Natural killer cell (primary cell): Measurements from ENCODE around the gene RBM19. TPM values are rescaled to one million over a fixed set of nuclear protein-coding genes. Genes with fewer than 3 reads are reported as not detected.
A peak's percentile ranks its signal among the peaks of the same experiment; 100 is the strongest.

ENCODE experiments used
- ATAC-seq, 3 donors: fragments of 150-1000 bp in 2 of 3; fragments of 200-7000 bp in 1 of 3; cut with Tn5 transposase; 1 replicate in 1 of 3; 2 replicates in 2 of 3; pipeline ENCODE4 v1.10.0; 2021; ENCODE audit warnings: mild to moderate bottlenecking in 2 of 3, moderate library complexity in 2 of 3
- DNase-seq, 2 donors: peaks; one replicate each; pipeline versions ENCODE4 v3.0.0 to v3.0.0-alpha.2; 2013 to 2021; ENCODE audit warnings: mixed read lengths in 1 of 2
- H3K27ac ChIP-seq: one replicate; pipeline ENCODE4 v1.5.1; 2013; ENCODE audit warnings: mild to moderate bottlenecking, low read length
- H3K27me3 ChIP-seq: one replicate; pipeline ENCODE4 v1.6.1; 2013; ENCODE audit warnings: low read length; ENCODE audit not compliant: control insufficient read depth, insufficient read depth
- H3K36me3 ChIP-seq: one replicate; pipeline ENCODE4 v1.6.1; 2013; ENCODE audit warnings: low read length; ENCODE audit not compliant: control insufficient read depth, insufficient read depth
- H3K4me1 ChIP-seq: one replicate; pipeline ENCODE4 v1.6.1; 2013; ENCODE audit warnings: low read length; ENCODE audit not compliant: control insufficient read depth, insufficient read depth
- H3K4me3 ChIP-seq: one replicate; pipeline ENCODE4 v1.5.1; 2013; ENCODE audit warnings: low read length
- H3K9me3 ChIP-seq: one replicate; pipeline ENCODE4 v1.6.1; 2013; ENCODE audit warnings: low read length; ENCODE audit not compliant: control insufficient read depth, insufficient read depth
- H3K27ac Mint-ChIP-seq, 2 donors: one replicate each; pipeline ENCODE4 v1.8.0; 2022; ENCODE audit warnings: mild to moderate bottlenecking in 2 of 2, mixed read lengths in 2 of 2, moderate library complexity in 1 of 2
- H3K27me3 Mint-ChIP-seq, 2 donors: one replicate each; pipeline ENCODE4 v1.8.0; 2022; ENCODE audit warnings: low read depth in 2 of 2, mixed read lengths in 2 of 2
- H3K36me3 Mint-ChIP-seq: one replicate; pipeline ENCODE4 v1.8.0; 2022; ENCODE audit warnings: mixed read lengths
- H3K4me1 Mint-ChIP-seq, 2 donors: one replicate each; pipeline ENCODE4 v1.8.0; 2022; ENCODE audit warnings: mixed read lengths in 2 of 2
- H3K4me3 Mint-ChIP-seq: one replicate; pipeline ENCODE4 v1.8.0; 2022; ENCODE audit warnings: mild to moderate bottlenecking, moderate library complexity, mixed read lengths
- H3K9me3 Mint-ChIP-seq, 2 donors: one replicate each; pipeline ENCODE4 v1.8.0; 2022; ENCODE audit warnings: mixed read lengths in 2 of 2
- CTCF ChIP-seq: fragments of 200-600 bp; IDR thresholded peaks from one replicate; pipeline ENCODE4 v1.8.0; 2022; ENCODE audit warnings: antibody characterized with exemption
- WGBS: methylation state at CpG from one replicate; pipeline ENCODE4 v1.1.7; 2013; ENCODE audit warnings: missing lambda C conversion rate; ENCODE audit not compliant: insufficient coverage; 5-methylcytosine and 5-hydroxymethylcytosine counted together
- intact Hi-C: fragments of 100-400 bp; cut with micrococcal nuclease; formaldehyde crosslinking; loops from one replicate; pipeline ENCODE4 v1.14.2; 2022
- total RNA-seq, 4 donors: library from RNA; stranded (reverse); fragments of 120-200 nt in 1 of 4; gene quantifications; one replicate each; pipeline versions ENCODE4 v1.2.3 to v1.2.4, GENCODE V29; 2013 to 2022

Gene RBM19
- total RNA-seq, 3 donors from 2014 or later (not counting 1 experiment from before 2014, with no cell fraction given) = 49.9 to 70.6 (median 60.9) TPM

- Histone ChIP-seq H3K4me3 (no peak overlapping the region), H3K36me3 (peaks cover under 1% of the 10 kb centered on the region), H3K9me3 (no peaks in the 10 kb centered on the region), H3K4me1 (peaks cover 20% of the 10 kb centered on the region), H3K27me3 (no peaks in the 10 kb centered on the region), H3K27ac (no peak overlapping the region)
- peak overlapping the region; percentile 100 for H3K4me3 Mint-ChIP-seq
- ATAC-seq (no peak), DNase-seq (no peak)
- H3K27ac Mint-ChIP-seq = peak overlapping the region in 1 of 2 donors; percentile 100
- H3K27me3 Mint-ChIP-seq = peaks cover 24 to 28% of the 10 kb centered on the region in 2 donors
- peaks cover 37 to 38% of the 10 kb centered on the region in 2 donors for H3K4me1 Mint-ChIP-seq
- WGBS = 86% methylated on average over 3 of the region's 4 CpGs
- intact Hi-C loops = no loop called here
- no peaks in the 10 kb centered on the region for H3K36me3 Mint-ChIP-seq
- no peaks in the 10 kb centered on the region for H3K9me3 Mint-ChIP-seq
- no peak for TF ChIP-seq CTCF
These were observed 1.2 kb upstream of the RBM19 start for GRCh38 chr12:113967368-113967767.

GRCh38 chr12:113962733-113963132, 3.4 kb downstream of the RBM19 start:
- H3K4me1 ChIP-seq = peaks cover 20% of the 10 kb centered on the region
- Mint-ChIP-seq H3K27ac (no peak overlapping the region), H3K36me3 (no peaks in the 10 kb centered on the region), H3K4me3 (no peak overlapping the region), H3K27me3 (no peaks in the 10 kb centered on the region), H3K9me3 (no peaks in the 10 kb centered on the region), H3K4me1 (peaks cover 37 to 38% of the 10 kb centered on the region in 2 donors)
- no peak for DNase-seq
- 59% methylated on average over 1 of the region's 1 CpG for WGBS
- H3K4me3 ChIP-seq = no peak overlapping the region
- intact Hi-C loops = no loop called here
- ATAC-seq = no peak
- H3K27me3 ChIP-seq = no peaks in the 10 kb centered on the region
- peaks cover 46% of the 10 kb centered on the region for H3K36me3 ChIP-seq
- TF ChIP-seq CTCF = no peak
- no peak overlapping the region for H3K27ac ChIP-seq
- no peaks in the 10 kb centered on the region for H3K9me3 ChIP-seq

- no peaks in the 10 kb centered on the region for H3K9me3 Mint-ChIP-seq
- H3K4me3 Mint-ChIP-seq = no peak overlapping the region
- WGBS = 79% methylated on average over 16 of the region's 16 CpGs
- no peak overlapping the region for H3K27ac Mint-ChIP-seq
- Histone ChIP-seq H3K4me3 (no peak overlapping the region), H3K9me3 (no peaks in the 10 kb centered on the region), H3K4me1 (peaks cover 19% of the 10 kb centered on the region), H3K27ac (no peak overlapping the region), H3K27me3 (no peaks in the 10 kb centered on the region), H3K36me3 (peaks cover 48% of the 10 kb centered on the region)
- no peaks in the 10 kb centered on the region for H3K36me3 Mint-ChIP-seq
- intact Hi-C loops = no loop called here
- DNase-seq = peak in 1 of 2 donors; percentile 41
- H3K27me3 Mint-ChIP-seq = no peaks in the 10 kb centered on the region
- ATAC-seq = no peak
- peaks cover 34 to 35% of the 10 kb centered on the region in 2 donors for H3K4me1 Mint-ChIP-seq
- TF ChIP-seq CTCF = no peak
These were observed 4.0 kb downstream of the RBM19 start for GRCh38 chr12:113961921-113962710.

GRCh38 chr12:113960030-113960429, 6.1 kb downstream of the RBM19 start:
- WGBS = 97% methylated on average over 6 of the region's 6 CpGs
- no peaks in the 10 kb centered on the region for H3K27me3 Mint-ChIP-seq
- H3K4me1 Mint-ChIP-seq = peaks cover 13 to 14% of the 10 kb centered on the region in 2 donors
- no peak overlapping the region for H3K4me3 Mint-ChIP-seq
- H3K9me3 ChIP-seq = no peaks in the 10 kb centered on the region
- no peak overlapping the region for H3K27ac ChIP-seq
- H3K27me3 ChIP-seq = no peaks in the 10 kb centered on the region
- TF ChIP-seq CTCF = no peak
- peaks cover 2% of the 10 kb centered on the region for H3K4me1 ChIP-seq
- peaks cover 10% of the 10 kb centered on the region for H3K36me3 Mint-ChIP-seq
- no peak for ATAC-seq
- no peaks in the 10 kb centered on the region for H3K9me3 Mint-ChIP-seq
- peaks cover 64% of the 10 kb centered on the region for H3K36me3 ChIP-seq
- no peak overlapping the region for H3K27ac Mint-ChIP-seq
- no peak overlapping the region for H3K4me3 ChIP-seq
- DNase-seq = no peak
- intact Hi-C loops = no loop called here
